HAP-1 (cell line): Measurements from ENCODE around the gene MKRN2OS.

Source experiments
- DNase-seq, 2 experiments: peaks; one replicate each; pipeline ENCODE4 v3.0.0-alpha.2; 2016 to 2020; ENCODE audit warnings: low spot score in 2 of 2
- H3K27me3 ChIP-seq: fragments of 250-450 bp; sonication (Bioruptor Pico); 2 replicates; pipeline ENCODE4 v1.5.1; 2020; ENCODE audit warnings: low read depth, mild to moderate bottlenecking, moderate library complexity
- H3K36me3 ChIP-seq: fragments of 250-450 bp; sonication (Bioruptor Pico); replicated peaks from 2 replicates; pipeline ENCODE4 v1.5.1; 2020; ENCODE audit warnings: mild to moderate bottlenecking
- H3K4me1 ChIP-seq: fragments of 250-450 bp; sonication (Bioruptor Pico); 2 replicates; pipeline ENCODE4 v1.5.1; 2020; ENCODE audit warnings: mild to moderate bottlenecking
- H3K4me3 ChIP-seq: fragments of 250-450 bp; sonication (Bioruptor Pico); 2 replicates; pipeline ENCODE4 v1.5.1; 2020; ENCODE audit warnings: mild to moderate bottlenecking, moderate library complexity
- H3K9me3 ChIP-seq: fragments of 250-450 bp; sonication (Bioruptor Pico); 2 replicates; pipeline ENCODE4 v1.5.1; 2020; ENCODE audit warnings: mild to moderate bottlenecking, moderate library complexity
- in situ Hi-C: fragments of 300-500 bp; cut with MboI; formaldehyde crosslinking; loops from 3 replicates; pipeline ENCODE4 v1.14.3; 2020; ENCODE audit warnings: low sequenced_read_pairs, inconsistent platforms, mixed read lengths

MKRN2OS gene

DNA sequence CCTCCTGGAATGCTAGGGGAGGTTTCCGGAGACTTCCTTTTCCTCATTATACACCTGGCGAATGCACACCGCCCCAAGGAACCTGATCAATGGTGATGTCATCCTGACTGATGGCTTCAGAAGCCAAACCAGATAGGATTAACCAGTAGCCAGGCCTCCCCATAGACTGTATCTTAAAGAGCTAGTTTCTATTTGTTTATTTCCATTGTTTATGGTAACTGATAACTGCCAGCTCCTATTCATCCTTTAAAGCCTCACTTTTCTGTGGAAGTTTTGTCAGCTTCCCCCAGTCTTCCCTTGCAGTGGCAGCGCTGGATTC lies at the start of gene MKRN2OS:
Gene MKRN2OS (minus strand): TSS at position 27 of the 319 bp plus-strand sequence. CDS start 35 bp downstream, outside the sequence.
- Histone ChIP-seq H3K36me3 (no peaks in the 10 kb centered on the region), H3K27me3 (no peaks in the 10 kb centered on the region), H3K4me3 (no peak within 1 kb of the TSS), H3K4me1 (no peaks in the 10 kb centered on the region), H3K9me3 (no peaks in the 10 kb centered on the region)
- in situ Hi-C loops = no loop called here
- no peak for DNase-seq

DNA sequence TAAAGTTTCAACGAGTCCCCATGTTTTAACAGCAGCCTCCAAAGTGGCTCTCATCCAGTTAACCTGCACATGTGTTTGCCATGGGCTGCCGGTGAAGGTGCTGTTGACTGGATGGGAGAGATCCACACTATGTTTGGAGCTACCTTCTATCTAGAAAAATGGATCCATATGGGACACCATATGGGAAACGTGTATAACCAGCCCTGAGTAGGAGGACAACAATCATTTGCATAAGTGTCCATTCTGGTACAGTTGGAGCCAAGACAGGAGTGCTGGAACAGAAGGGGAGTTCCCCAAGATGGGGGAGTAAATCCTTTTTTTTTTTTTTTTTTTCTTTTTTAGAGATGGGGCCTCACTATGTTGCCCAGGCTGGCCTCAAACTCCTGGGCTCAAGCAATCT lies 48.2 kb upstream of the MKRN2OS start:
- Histone ChIP-seq H3K27me3 (no peaks in the 10 kb centered on the region), H3K9me3 (no peaks in the 10 kb centered on the region), H3K4me1 (peaks cover 10% of the 10 kb centered on the region), H3K4me3 (no peak overlapping the region), H3K36me3 (peaks cover 67% of the 10 kb centered on the region)
- no peak for DNase-seq
- in situ Hi-C loops = no loop called here

- H3K36me3 ChIP-seq = peaks cover 70% of the 10 kb centered on the region
- H3K27me3 ChIP-seq = no peaks in the 10 kb centered on the region
- in situ Hi-C loops = no loop called here
- no peak overlapping the region for H3K4me3 ChIP-seq
- H3K4me1 ChIP-seq = peaks cover 10% of the 10 kb centered on the region
- no peak for DNase-seq
- no peaks in the 10 kb centered on the region for H3K9me3 ChIP-seq
These were observed 46.9 kb upstream of the MKRN2OS start for GRCh38 chr3:12591997-12592715.

DNA sequence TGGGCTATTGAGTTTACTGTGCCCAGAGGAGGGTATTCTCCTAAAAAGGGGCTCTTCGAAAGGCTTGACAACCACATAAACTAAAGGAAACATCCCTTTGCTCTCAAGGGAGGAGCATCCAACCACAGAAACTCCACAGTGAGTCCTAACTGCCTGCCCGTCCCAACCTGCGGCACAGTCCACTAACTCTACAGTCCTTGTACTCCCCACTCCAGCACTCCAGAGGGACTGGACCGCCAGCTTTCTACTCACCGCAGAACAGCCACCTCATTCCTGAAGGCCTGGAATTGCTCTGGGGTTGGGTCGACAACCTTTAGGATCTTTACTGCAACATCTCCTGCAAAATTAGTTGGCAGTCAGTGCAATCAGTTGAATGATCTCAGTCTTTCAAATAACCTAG lies 46.2 kb upstream of the MKRN2OS start:
- Histone ChIP-seq H3K27me3 (no peaks in the 10 kb centered on the region), H3K9me3 (no peaks in the 10 kb centered on the region), H3K4me3 (no peak overlapping the region), H3K36me3 (peaks cover 69% of the 10 kb centered on the region), H3K4me1 (peaks cover 10% of the 10 kb centered on the region)
- no peak for DNase-seq
- in situ Hi-C loops = no loop called here

- H3K9me3 ChIP-seq = no peaks in the 10 kb centered on the region
- peaks cover 6% of the 10 kb centered on the region for H3K4me1 ChIP-seq
- H3K4me3 ChIP-seq = no peak overlapping the region
- DNase-seq = no peak
- peaks cover 75% of the 10 kb centered on the region for H3K36me3 ChIP-seq
- no peaks in the 10 kb centered on the region for H3K27me3 ChIP-seq
- in situ Hi-C loops = no loop called here
These were observed 44.8 kb upstream of the MKRN2OS start for GRCh38 chr3:12590096-12590495.

DNA sequence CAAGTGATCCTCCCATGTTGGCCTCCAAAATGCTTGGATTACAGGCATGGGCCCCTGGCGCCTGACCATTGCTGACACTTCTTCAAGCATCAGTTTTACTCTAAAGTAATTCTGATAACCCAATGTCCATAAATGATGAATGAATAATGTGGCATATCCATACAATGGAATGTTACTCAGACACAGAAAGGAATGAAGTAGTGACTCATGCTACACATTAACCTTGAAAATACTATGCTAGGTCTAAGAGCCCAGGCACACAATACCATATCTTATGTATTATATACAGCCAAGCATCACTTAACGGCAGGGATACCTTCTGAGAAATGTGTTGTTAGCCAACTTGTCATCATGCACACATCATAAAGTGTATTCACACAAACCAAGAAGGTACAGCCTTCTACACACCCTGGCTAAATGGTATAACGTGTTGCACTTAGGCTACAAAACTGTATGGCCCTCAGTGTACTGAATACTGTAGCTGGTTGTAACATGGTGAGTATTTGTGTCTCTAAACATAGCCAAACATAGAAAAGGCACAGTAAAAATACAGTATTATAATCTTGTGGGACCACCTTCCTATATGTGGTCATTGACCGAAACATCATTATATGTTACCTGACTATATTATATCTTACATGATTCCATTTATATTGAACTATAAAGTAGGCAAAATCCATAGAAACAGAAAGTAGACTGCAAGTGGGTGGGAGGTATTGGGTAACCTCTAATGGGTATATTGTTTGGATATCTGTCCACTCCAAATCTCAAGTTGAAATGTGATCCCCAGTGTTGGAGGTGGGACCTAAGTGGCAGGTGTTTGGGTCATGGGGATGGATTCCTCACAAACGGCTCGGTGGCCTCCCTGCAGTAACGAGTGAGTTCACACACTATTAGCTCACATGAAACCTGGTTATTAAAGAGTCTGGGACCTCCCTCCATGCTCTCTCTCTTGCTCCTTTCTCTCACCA lies 43.0 kb upstream of the MKRN2OS start:
- no peaks in the 10 kb centered on the region for H3K4me1 ChIP-seq
- peaks cover 79% of the 10 kb centered on the region for H3K36me3 ChIP-seq
- DNase-seq = no peak
- no peak overlapping the region for H3K4me3 ChIP-seq
- H3K27me3 ChIP-seq = no peaks in the 10 kb centered on the region
- no peaks in the 10 kb centered on the region for H3K9me3 ChIP-seq
- in situ Hi-C loops = no loop called here

DNA sequence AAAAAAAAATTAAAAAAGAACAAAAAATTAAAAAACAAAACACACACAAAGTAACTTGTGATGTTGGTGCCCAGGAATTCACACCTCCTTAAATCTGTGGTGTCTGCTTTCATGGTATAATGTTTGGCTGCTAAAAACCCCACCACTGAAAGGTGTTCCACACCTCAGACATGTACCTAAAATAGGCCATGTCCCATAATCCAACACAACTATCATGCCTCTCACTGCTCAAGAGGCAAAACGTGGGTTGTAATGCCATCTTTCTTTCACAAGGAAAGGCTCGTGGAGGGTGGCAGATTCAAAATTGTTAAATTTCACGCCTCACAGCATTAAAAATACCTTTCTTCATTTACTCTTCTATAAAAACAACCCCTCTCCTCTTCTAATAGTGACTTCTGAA lies 41.1 kb upstream of the MKRN2OS start:
- Histone ChIP-seq H3K4me3 (no peak overlapping the region), H3K9me3 (no peaks in the 10 kb centered on the region), H3K27me3 (no peaks in the 10 kb centered on the region), H3K4me1 (no peaks in the 10 kb centered on the region), H3K36me3 (peaks cover 87% of the 10 kb centered on the region)
- in situ Hi-C loops = no loop called here
- no peak for DNase-seq

DNA sequence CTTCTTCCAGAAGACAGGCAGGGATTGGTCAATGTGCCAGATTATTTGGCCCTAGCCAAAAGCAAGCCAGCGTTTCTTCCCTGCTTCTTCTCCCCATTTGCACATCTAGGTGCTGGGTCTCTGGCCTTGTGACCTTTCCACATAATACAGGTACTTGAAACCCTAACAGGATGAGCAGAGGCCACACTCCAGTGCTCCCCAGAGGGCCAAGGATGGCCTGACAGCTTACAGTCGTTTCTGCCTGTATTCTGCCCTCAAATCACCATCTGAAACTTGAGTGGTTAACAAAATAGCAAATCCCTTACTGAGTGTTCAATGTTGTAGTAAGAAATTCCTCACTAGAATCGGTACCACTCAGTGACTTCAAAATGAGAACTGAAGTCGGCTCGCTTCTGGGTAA lies 40.7 kb upstream of the MKRN2OS start:
- DNase-seq = no peak
- in situ Hi-C loops = no loop called here
- Histone ChIP-seq H3K27me3 (no peaks in the 10 kb centered on the region), H3K36me3 (peaks cover 87% of the 10 kb centered on the region), H3K9me3 (no peaks in the 10 kb centered on the region), H3K4me3 (no peak overlapping the region), H3K4me1 (no peaks in the 10 kb centered on the region)

GRCh38 chr3:12585181-12585580 lies 39.9 kb upstream of the MKRN2OS start:
- peaks cover 82% of the 10 kb centered on the region for H3K36me3 ChIP-seq
- in situ Hi-C loops = no loop called here
- DNase-seq = no peak

DNA sequence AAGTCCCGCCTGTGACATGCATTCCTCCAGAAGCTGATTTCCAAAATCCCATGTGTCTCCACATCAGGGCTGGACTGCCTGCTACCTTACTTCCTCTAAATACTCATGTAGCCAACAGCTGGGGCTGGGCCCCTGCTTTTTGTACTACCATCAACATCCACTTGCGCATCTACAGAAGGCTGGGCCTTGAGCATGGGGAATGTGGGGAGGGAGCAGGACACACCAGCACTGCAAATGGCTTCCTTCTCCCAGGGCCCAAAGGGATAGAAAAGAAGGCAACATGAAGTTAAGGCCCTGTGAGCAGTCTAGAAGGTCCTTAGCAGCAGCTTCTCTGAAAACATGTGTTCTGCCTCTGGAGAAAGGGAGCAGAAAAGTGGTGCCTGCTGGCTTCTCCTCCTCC lies 38.8 kb upstream of the MKRN2OS start:
- peaks cover 82% of the 10 kb centered on the region for H3K36me3 ChIP-seq

More at GRCh38 chr3:12585181-12585580, 39.9 kb upstream of the MKRN2OS start:
- H3K9me3 ChIP-seq = no peaks in the 10 kb centered on the region
- H3K4me3 ChIP-seq = no peak overlapping the region
- no peaks in the 10 kb centered on the region for H3K4me1 ChIP-seq
- H3K27me3 ChIP-seq = no peaks in the 10 kb centered on the region

GRCh38 chr3:12583280-12583679 lies 38.0 kb upstream of the MKRN2OS start:
- Histone ChIP-seq H3K9me3 (no peaks in the 10 kb centered on the region), H3K4me1 (no peaks in the 10 kb centered on the region), H3K4me3 (no peak overlapping the region), H3K36me3 (peaks cover 78% of the 10 kb centered on the region), H3K27me3 (no peaks in the 10 kb centered on the region)
- in situ Hi-C loops = no loop called here
- DNase-seq = no peak

More for the DNA sequence above, 38.8 kb upstream of the MKRN2OS start:
- Histone ChIP-seq H3K9me3 (no peaks in the 10 kb centered on the region), H3K4me1 (no peaks in the 10 kb centered on the region), H3K27me3 (no peaks in the 10 kb centered on the region), H3K4me3 (no peak overlapping the region)
- in situ Hi-C loops = no loop called here
- DNase-seq = no peak

DNA sequence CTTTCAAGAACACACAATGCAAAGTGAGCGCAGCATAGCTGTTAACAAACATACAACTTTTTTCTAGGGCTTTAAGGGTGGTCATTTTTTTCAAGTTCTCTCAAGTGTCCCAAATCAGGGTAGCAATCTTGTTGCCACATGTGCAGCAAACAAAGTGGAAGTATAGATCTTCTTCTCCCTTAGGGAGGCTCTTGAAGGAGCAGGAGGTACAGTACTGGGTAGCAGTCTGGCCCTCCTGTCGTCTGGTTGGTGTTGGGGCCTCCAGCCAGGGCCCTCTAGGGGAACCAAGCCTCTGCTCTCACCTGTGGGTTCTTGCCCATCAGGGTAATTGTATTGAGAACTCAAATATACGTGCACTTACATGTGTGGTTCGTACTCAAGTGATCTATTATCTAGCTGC lies 37.4 kb upstream of the MKRN2OS start:
- no peaks in the 10 kb centered on the region for H3K4me1 ChIP-seq
- no peaks in the 10 kb centered on the region for H3K27me3 ChIP-seq
- peaks cover 77% of the 10 kb centered on the region for H3K36me3 ChIP-seq
- no peak overlapping the region for H3K4me3 ChIP-seq
- in situ Hi-C loops = no loop called here
- DNase-seq = no peak
- no peaks in the 10 kb centered on the region for H3K9me3 ChIP-seq

GRCh38 chr3:12579905-12580304 lies 34.6 kb upstream of the MKRN2OS start:
- H3K36me3 ChIP-seq = peaks cover 77% of the 10 kb centered on the region
- in situ Hi-C loops = no loop called here
- no peaks in the 10 kb centered on the region for H3K27me3 ChIP-seq
- no peaks in the 10 kb centered on the region for H3K4me1 ChIP-seq
- no peaks in the 10 kb centered on the region for H3K9me3 ChIP-seq
- no peak for DNase-seq
- no peak overlapping the region for H3K4me3 ChIP-seq

DNA sequence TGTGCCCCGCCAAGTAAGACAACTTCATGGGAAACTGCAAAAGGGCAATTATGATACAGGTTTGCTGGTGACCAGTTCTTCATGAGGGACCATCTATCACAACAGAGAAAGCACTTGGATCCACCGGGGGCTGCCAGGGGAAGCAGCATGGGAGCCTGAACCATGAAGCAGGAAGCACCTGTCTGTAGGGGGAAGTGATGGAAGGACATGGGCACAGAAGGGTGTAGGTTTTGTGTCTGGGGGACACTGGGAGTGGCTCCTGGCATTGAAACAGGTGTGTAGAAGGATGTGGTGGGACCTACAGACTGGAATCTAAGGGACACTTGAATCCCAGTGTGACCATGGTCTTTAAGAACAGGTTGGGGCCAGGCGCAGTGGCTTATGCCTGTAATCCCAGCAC lies 34.2 kb upstream of the MKRN2OS start:
- Histone ChIP-seq H3K4me1 (no peaks in the 10 kb centered on the region), H3K9me3 (no peaks in the 10 kb centered on the region), H3K4me3 (no peak overlapping the region), H3K27me3 (no peaks in the 10 kb centered on the region), H3K36me3 (peaks cover 77% of the 10 kb centered on the region)
- DNase-seq = no peak
- in situ Hi-C loops = no loop called here
